Uterus (tissue), 2 donors: ENCODE measurements around the gene PRKAR1B.

Experiments used
- POLR2A ChIP-seq, 2 donors: fragments of 450-650 bp; IDR thresholded peaks; one replicate each; pipeline ENCODE4 v1.6.1; 2016; ENCODE audit warnings: antibody characterized with exemption in 2 of 2, mild to moderate bottlenecking in 1 of 2, moderate library complexity in 1 of 2
- TF ChIP-seq, protein P1 (sequence below), 4 experiments: fragments of 200-600 bp in 2 of 4; fragments of 450-650 bp in 2 of 4; sonication (generic) in 2 of 4; IDR thresholded peaks; one replicate each; pipeline ENCODE4 v1.5.1; 2016 to 2019; ENCODE audit warnings: antibody characterized with exemption in 4 of 4, mild to moderate bottlenecking in 2 of 4, moderate library complexity in 1 of 4

GRCh38 chr7:604884-605531 lies 122.1 kb downstream of the PRKAR1B start:
- TF ChIP-seq, protein P1, sequence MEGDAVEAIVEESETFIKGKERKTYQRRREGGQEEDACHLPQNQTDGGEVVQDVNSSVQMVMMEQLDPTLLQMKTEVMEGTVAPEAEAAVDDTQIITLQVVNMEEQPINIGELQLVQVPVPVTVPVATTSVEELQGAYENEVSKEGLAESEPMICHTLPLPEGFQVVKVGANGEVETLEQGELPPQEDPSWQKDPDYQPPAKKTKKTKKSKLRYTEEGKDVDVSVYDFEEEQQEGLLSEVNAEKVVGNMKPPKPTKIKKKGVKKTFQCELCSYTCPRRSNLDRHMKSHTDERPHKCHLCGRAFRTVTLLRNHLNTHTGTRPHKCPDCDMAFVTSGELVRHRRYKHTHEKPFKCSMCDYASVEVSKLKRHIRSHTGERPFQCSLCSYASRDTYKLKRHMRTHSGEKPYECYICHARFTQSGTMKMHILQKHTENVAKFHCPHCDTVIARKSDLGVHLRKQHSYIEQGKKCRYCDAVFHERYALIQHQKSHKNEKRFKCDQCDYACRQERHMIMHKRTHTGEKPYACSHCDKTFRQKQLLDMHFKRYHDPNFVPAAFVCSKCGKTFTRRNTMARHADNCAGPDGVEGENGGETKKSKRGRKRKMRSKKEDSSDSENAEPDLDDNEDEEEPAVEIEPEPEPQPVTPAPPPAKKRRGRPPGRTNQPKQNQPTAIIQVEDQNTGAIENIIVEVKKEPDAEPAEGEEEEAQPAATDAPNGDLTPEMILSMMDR (IDR thresholded peaks at IDR 0.05) = no peak
- TF ChIP-seq POLR2A (IDR thresholded peaks at IDR 0.05) = peak in 1 of 2 donors; percentile 2
